T follicular helper cell (primary cell): ENCODE data around the gene RASSF4.

Experiments used
- DNase-seq: peaks from one replicate; pipeline ENCODE4 v3.0.0-alpha.2; 2020; ENCODE audit warnings: low read depth

RASSF4 gene

GRCh38 chr10:44962870-44963738 lies 3.5 kb downstream of the RASSF4 start:
- DNase-seq = no peak

- no peak for DNase-seq
Measured at GRCh38 chr10:44963772-44964633, 4.4 kb downstream of the RASSF4 start.

GRCh38 chr10:44965104-44965503 lies 5.5 kb downstream of the RASSF4 start:
- no peak for DNase-seq

- DNase-seq = no peak
Measured at GRCh38 chr10:44965651-44966097, 6.1 kb downstream of the RASSF4 start.

GRCh38 chr10:44966129-44966815 lies 6.7 kb downstream of the RASSF4 start:
- DNase-seq = no peak

- no peak for DNase-seq
Measured at GRCh38 chr10:44966816-44967509, 7.4 kb downstream of the RASSF4 start.

GRCh38 chr10:44967616-44968015 lies 8.0 kb downstream of the RASSF4 start:
- no peak for DNase-seq

- DNase-seq = no peak
Measured at GRCh38 chr10:44968091-44968490, 8.5 kb downstream of the RASSF4 start.

GRCh38 chr10:44968500-44969400 lies 9.1 kb downstream of the RASSF4 start:
- no peak for DNase-seq

- no peak for DNase-seq
Measured at GRCh38 chr10:44969854-44970253, 10.3 kb downstream of the RASSF4 start.

- DNase-seq = no peak
Measured at GRCh38 chr10:44970812-44971395, 11.3 kb downstream of the RASSF4 start.

GRCh38 chr10:44971434-44971833 lies 11.8 kb downstream of the RASSF4 start:
- DNase-seq = no peak

- DNase-seq = no peak
Measured at GRCh38 chr10:44971935-44972757, 12.5 kb downstream of the RASSF4 start.

- no peak for DNase-seq
Measured at GRCh38 chr10:44972874-44973306, 13.3 kb downstream of the RASSF4 start.

- DNase-seq = no peak
Measured at GRCh38 chr10:44973323-44974081, 13.9 kb downstream of the RASSF4 start.

- DNase-seq = no peak
Measured at GRCh38 chr10:44974082-44974627, 14.6 kb downstream of the RASSF4 start.

GRCh38 chr10:44974628-44975430 lies 15.2 kb downstream of the RASSF4 start:
- peak; percentile 34 for DNase-seq
